22Rv1 (cell line): ENCODE results near the gene SERPINE1.
"Not testable (repeated sequence)": the region's sequence is repeated elsewhere in the genome, so short reads cannot be mapped to it uniquely, and the experiment has no call there.

Source experiments
- H3K27ac ChIP-seq: fragments of 450-650 bp; 2 replicates; pipeline ENCODE4 v1.5.1; 2017
- CTCF ChIP-seq: fragments of 450-650 bp; IDR thresholded peaks from 2 replicates; pipeline ENCODE4 v1.5.1; 2017; ENCODE audit warnings: mild to moderate bottlenecking
- ZFX ChIP-seq: fragments of 450-650 bp; IDR thresholded peaks from 2 replicates; pipeline ENCODE4 v1.6.1; 2017; ENCODE audit warnings: antibody characterized with exemption, borderline replicate concordance

SERPINE1 gene

DNA sequence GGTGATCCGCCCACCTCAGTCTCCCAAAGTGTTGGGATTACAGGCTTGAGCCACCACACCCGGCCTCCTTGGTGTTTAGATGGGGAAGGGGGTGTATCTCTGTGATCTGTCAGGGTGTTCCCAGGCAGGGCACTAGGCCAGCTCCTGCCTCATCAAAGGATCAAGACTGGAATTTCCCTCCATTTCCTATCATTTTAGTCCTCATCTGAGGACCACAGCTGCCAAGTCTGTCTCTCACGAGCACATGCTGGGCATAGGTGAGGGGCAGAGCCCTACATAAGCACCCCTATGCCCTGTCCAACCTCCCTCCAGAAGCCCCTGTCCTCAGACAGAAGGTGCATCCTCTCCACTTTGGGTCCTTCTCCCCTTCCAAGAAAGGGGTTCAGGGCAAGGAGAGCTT lies 22.1 kb upstream of the SERPINE1 start:
- H3K27ac ChIP-seq, result no peak overlapping the region
- TF ChIP-seq CTCF (no peak), ZFX (no peak)

- H3K27ac ChIP-seq, result not testable (repeated sequence)
Observed at GRCh38 chr7:101105248-101105647, 21.7 kb upstream of the SERPINE1 start.

DNA sequence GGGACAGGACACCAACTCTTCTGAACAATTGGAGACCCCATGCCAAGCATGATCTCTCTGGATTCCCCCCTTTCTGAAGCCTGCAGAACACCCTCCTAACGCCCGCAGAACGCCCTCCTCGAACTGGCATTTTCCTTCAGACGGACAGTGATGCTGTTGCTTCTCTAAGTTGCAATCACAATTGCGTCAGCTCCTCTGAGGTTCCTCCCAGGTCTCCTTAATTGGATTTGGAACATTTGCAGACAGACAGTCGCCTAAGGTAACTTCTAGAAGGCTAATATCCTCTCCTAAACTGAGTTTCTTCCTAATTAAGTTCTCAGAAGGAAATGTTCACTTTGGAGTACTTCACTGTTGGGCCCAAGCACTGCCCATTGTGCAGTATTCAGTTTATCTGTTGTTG lies 20.5 kb upstream of the SERPINE1 start:
- H3K27ac ChIP-seq, result no peak overlapping the region
- TF ChIP-seq CTCF (no peak), ZFX (no peak)

DNA sequence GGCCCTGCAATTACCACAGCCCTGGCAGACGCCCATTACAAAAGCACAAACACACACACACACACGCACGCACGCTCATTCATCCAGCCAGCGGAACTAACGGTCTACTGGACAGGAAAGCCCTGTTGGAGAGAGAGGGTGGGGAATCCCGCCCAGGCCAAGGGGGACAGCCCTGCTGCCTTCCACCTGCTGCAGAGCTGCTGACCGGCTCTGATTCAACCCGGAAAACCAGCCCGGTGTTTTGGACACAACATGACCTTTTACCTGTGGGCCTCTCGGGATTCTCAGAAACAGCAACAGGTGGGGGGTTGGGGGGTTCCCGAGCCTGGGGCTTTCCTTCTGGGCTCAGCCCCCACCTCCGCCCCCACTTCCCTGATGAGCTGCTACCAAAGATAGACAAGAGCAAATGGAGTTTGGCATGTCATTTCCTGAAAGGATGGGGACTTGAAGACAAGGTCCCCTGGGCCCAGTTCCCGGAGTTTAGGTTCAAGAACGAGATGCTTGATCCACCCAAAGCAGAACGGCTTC lies 18.5 kb upstream of the SERPINE1 start:
- TF ChIP-seq ZFX (no peak), CTCF (no peak)
- no peak overlapping the region for H3K27ac ChIP-seq

DNA sequence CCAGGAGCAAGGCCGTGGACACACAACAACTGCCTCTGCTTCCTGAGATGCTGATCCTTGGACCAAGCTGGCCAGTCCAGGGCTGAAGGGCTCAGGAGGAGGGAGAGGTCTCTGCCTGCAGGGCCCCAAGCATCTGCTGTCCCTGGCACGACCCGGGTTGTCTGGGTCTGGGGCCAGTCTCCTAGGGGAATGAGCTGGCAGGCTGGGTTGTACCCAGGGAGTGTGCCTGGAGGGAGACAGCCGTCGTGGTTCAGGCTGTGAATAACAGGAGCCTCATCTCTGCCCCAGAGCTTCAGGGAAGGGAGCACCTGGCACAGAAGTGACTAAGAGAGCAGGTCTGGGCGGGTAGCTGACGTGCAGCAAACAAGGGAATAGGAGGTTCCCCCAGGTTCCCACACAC lies 17.9 kb upstream of the SERPINE1 start:
- no peak overlapping the region for H3K27ac ChIP-seq
- TF ChIP-seq ZFX (no peak), CTCF (no peak)

GRCh38 chr7:101109368-101109767 lies 17.5 kb upstream of the SERPINE1 start:
- no peak for TF ChIP-seq ZFX
- no peak for TF ChIP-seq CTCF
- H3K27ac ChIP-seq, result no peak overlapping the region

GRCh38 chr7:101111261-101111660 lies 15.6 kb upstream of the SERPINE1 start:
- H3K27ac ChIP-seq, result no peak overlapping the region
- TF ChIP-seq CTCF, result no peak
- TF ChIP-seq ZFX, result no peak

DNA sequence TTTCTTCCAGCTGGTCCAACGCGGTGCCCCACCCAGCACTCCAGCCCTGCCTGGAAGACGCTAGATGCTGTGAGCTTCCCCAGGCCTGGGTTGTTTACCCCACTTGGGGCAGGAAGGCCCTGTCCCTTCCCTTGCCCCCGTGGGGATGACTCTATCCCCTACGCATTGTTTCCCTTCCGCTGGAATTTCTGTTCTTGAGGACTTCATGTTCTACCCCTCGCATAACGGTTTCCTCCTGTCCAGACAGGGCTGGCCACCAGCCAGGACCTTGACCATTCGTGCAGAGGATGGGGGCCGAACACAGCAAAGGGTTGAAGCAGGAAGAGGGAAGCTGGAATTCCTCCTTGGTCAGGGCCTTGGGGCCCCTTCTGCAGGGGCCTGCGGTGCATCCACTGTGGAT lies 14.7 kb upstream of the SERPINE1 start:
- TF ChIP-seq ZFX (no peak), CTCF (no peak)
- no peak overlapping the region for H3K27ac ChIP-seq

DNA sequence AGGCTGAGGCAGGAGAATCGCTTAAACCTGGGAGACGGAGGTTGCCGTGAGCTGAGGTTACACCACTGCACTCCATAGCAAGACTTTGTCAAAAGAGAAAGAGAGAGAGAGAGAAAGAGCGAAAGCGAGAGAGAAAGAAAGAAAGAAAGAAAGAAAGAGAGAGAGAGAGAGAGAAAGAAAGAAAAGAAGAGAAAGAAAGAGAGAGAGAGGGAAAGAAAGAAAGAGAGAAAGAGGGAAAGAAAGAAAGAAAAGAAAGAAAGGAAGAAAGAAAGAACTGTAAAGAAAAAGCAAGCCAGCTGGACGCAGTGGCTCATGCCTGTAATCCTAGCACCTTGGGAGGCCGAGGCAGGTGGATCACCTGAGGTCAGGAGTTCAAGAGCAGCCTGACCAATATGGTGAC lies 13.8 kb upstream of the SERPINE1 start:
- H3K27ac ChIP-seq, result not testable (repeated sequence)
